ENCODE measurements around the gene PPIAL4G.
A peak's percentile ranks its signal among the peaks of the same experiment; 100 is the strongest.
"Not testable (repeated sequence)": the region's sequence is repeated elsewhere in the genome, so short reads cannot be mapped to it uniquely, and the experiment has no call there.

PPIAL4G gene

GRCh38 chr1:148483029-148483428, at the start of gene PPIAL4G:
TSS of gene PPIAL4G (minus strand) at chr1:148483302. CDS start at chr1:148483252, 50 bp downstream.
- H3K9me3 Mint-ChIP-seq, H3K4me3 Mint-ChIP-seq, DNase-seq, H3K27me3 Mint-ChIP-seq, H3K4me1 Mint-ChIP-seq, H3K27ac Mint-ChIP-seq, ATAC-seq: not testable (repeated sequence)

- not testable (repeated sequence) for DNase-seq, ATAC-seq, H3K9me3 Mint-ChIP-seq, H3K4me3 Mint-ChIP-seq, H3K27ac Mint-ChIP-seq, H3K4me1 Mint-ChIP-seq, H3K27me3 Mint-ChIP-seq
These were observed 49.1 kb upstream of the PPIAL4G start for GRCh38 chr1:148532158-148532557.

- not testable (repeated sequence) for H3K27me3 Mint-ChIP-seq, H3K9me3 Mint-ChIP-seq, H3K4me1 Mint-ChIP-seq, ATAC-seq
- DNase-seq, result peak; percentile 73 to 79
- peak overlapping the region; percentile 67 to 70 for H3K4me3 Mint-ChIP-seq
- H3K27ac Mint-ChIP-seq, result peak overlapping the region; percentile 77 to 98
These were observed 46.0 kb upstream of the PPIAL4G start for GRCh38 chr1:148529101-148529567.

GRCh38 chr1:148528591-148528990, 45.5 kb upstream of the PPIAL4G start:
- H3K9me3 Mint-ChIP-seq, H3K4me3 Mint-ChIP-seq, ATAC-seq, H3K27me3 Mint-ChIP-seq, H3K4me1 Mint-ChIP-seq: not testable (repeated sequence)
- H3K27ac Mint-ChIP-seq, result peak overlapping the region in 1 of 2 donors; percentile 42
- peak; percentile 67 to 81 for DNase-seq

GRCh38 chr1:148526587-148526986, 43.5 kb upstream of the PPIAL4G start:
- DNase-seq, H3K4me3 Mint-ChIP-seq, ATAC-seq, H3K27ac Mint-ChIP-seq, H3K27me3 Mint-ChIP-seq, H3K9me3 Mint-ChIP-seq: not testable (repeated sequence)
- peaks cover 14% of the 10 kb centered on the region for H3K4me1 Mint-ChIP-seq

- H3K9me3 Mint-ChIP-seq, H3K27me3 Mint-ChIP-seq: not testable (repeated sequence)
- H3K27ac Mint-ChIP-seq, result peak overlapping the region; percentile 98 to 100
- DNase-seq (peak; percentile 29 to 51), ATAC-seq (peak; percentile 19)
- peak overlapping the region; percentile 81 for H3K4me3 Mint-ChIP-seq
- H3K4me1 Mint-ChIP-seq, result peaks cover 14% of the 10 kb centered on the region
These were observed 40.4 kb upstream of the PPIAL4G start for GRCh38 chr1:148523205-148524144.

DNA sequence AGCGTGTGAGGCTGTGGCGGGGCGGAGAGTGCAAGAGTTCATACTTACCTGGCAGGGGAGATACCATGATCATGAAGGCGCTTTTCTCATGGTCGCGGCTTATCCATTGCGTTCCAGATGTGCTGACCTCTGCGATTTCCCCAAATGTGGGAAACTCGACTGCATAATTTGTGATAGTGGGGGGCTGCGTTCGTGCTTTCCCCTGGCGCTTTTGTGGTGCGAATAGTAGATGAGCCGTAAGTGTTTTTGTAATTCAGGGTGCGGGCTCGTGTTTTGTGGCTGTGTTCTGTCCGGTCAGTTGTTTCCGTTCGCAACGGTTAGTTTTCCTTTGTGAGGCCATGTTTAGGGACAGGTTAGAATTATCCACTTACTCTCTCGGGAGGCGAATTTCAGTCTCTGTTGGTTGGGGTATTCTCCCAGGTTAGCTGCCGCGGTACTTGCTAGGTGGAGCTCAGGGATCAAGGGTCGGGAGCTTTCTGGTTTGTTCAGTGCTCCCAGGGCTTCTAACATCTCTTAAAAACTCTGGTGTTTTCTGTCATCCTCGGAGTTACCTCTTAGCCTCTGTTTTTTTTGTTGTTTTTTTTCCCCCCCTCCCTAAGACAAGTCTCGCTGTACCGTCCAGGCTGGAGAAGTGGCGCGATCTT, 39.6 kb upstream of the PPIAL4G start:
- Mint-ChIP-seq H3K4me1 (peaks cover 14% of the 10 kb centered on the region), H3K27ac (peak overlapping the region; percentile 98 to 100), H3K4me3 (peak overlapping the region; percentile 81)
- peak; percentile 88 for ATAC-seq
- not testable (repeated sequence) for H3K9me3 Mint-ChIP-seq, H3K27me3 Mint-ChIP-seq
- DNase-seq, result peak; percentile 93 to 96

DNA sequence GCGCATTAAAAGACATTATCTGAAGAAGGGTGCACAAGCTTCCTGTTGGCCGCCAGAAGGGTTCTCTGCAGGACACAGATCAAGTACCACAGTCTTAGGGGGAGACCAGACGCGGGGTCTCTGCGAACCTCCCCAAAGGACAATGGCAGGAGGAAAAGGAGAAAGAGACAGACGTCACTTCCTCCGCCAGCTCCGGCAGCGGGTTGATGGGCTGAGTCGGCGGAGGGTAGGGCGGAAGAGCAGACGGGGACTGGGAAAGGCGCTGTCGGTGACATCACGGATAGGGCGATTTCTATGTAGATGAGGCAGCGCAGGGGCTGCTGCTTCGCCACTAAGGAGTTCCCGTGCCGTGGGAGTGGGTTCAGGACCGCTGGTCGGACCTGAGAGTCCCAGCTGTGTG, 39.0 kb upstream of the PPIAL4G start:
- peaks cover 14% of the 10 kb centered on the region for H3K4me1 Mint-ChIP-seq
- peak overlapping the region; percentile 98 to 100 for H3K27ac Mint-ChIP-seq
- peak; percentile 82 to 91 for DNase-seq

DNA sequence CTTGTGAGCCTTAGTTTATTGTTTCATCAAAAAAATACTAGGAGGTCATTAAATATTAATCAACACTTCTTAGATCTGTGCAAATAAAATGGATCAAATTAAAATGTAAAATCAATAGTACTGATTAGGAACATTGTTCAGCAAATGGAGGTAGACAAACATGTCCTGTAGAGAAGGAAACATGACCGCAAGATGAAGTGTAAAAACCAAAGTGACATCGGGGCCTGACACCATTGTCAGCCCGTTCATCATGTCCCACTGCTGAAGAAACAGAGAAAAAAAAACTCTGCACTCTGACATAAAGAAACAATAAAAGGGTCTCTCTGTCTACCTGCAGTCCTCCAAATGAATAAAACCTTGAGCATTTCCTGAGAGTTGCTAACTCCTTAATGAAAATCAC, 31.2 kb upstream of the PPIAL4G start:
- H3K9me3 Mint-ChIP-seq, H3K27me3 Mint-ChIP-seq, ATAC-seq, H3K27ac Mint-ChIP-seq, H3K4me3 Mint-ChIP-seq, DNase-seq, H3K4me1 Mint-ChIP-seq: not testable (repeated sequence)

More for the DNA sequence above, 39.0 kb upstream of the PPIAL4G start:
- not testable (repeated sequence) for H3K9me3 Mint-ChIP-seq, H3K27me3 Mint-ChIP-seq
- ATAC-seq, result peak; percentile 51
- peak overlapping the region; percentile 81 for H3K4me3 Mint-ChIP-seq

GRCh38 chr1:148512571-148513184, 29.6 kb upstream of the PPIAL4G start:
- not testable (repeated sequence) for H3K27ac Mint-ChIP-seq, H3K27me3 Mint-ChIP-seq, H3K4me3 Mint-ChIP-seq, H3K9me3 Mint-ChIP-seq, H3K4me1 Mint-ChIP-seq
- ATAC-seq, result peak; percentile 96
- peak in 1 of 2 donors; percentile 35 for DNase-seq

DNA sequence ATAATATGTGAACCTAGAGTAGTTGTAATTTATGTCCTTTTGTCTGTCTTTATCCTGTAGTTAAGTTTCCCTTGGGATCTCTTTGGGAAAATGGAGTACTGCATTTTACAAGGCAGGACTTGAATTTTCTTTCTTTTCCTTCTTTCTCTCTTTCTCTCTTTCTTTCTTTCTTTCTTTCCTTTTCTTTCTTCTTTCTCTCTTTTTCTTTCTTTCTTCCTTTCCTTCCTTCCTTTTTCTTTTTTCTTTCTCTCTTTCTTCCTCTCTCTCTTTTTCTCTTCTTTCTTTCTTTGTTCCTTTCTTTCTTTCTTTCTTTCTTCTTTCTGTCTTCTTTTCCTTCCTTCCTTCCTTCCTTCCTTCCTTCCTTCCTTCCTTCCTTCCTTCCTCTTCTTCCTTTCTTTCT, 10.8 kb upstream of the PPIAL4G start:
- H3K4me3 Mint-ChIP-seq, H3K27ac Mint-ChIP-seq, H3K9me3 Mint-ChIP-seq, ATAC-seq, H3K27me3 Mint-ChIP-seq, DNase-seq, H3K4me1 Mint-ChIP-seq: not testable (repeated sequence)

DNA sequence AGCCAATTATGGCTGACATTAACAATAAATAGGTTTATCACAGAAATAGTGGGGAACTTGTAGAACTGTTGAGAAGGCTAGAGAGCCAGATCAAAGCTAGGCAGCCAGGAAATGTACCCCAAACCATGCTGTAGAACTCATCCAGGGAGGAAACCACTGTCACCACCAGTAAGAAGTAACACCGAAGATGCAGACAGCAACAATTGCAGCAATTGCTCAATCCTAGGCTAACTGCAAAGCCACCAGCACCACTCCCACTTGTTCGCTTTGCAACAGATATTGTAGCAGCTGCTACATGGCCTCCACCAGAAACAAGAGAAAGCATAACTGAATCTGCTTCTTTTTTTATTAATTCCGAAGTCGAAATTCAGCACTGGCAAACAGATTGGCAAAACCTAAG, 2.0 kb downstream of the PPIAL4G start:
- H3K27ac Mint-ChIP-seq, H3K27me3 Mint-ChIP-seq, ATAC-seq, H3K9me3 Mint-ChIP-seq: not testable (repeated sequence)
- Mint-ChIP-seq H3K4me1 (peaks cover 11% of the 10 kb centered on the region), H3K4me3 (peak overlapping the region in 1 of 2 donors; percentile 3)
- DNase-seq, result peak in 1 of 2 donors; percentile 51

DNA sequence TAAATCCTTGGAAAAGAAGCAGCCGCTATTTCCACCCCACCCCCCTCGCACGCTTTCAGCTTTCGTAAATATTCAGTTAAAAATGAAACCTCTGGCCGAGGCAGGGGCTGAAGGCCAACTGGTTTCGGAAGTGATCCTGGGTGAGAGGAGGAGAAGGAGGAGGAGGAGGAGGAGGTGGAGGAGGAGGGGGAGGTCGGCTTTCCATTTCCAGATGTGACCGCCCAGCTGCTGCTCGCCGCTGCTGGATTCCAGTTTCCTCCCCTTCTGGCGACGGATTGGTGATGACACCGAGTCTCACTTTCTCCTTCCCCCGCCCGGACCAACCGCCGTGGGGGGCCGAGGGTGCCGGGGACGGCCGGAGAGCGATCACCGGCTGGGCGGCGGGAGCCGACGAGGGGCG, 23.4 kb downstream of the PPIAL4G start:
- not testable (repeated sequence) for H3K9me3 Mint-ChIP-seq, H3K27me3 Mint-ChIP-seq, ATAC-seq, H3K4me1 Mint-ChIP-seq
- peak; percentile 15 to 26 for DNase-seq
- peak overlapping the region in 1 of 2 donors; percentile 22 for H3K4me3 Mint-ChIP-seq
- H3K27ac Mint-ChIP-seq, result peak overlapping the region in 1 of 2 donors; percentile 65

GRCh38 chr1:148458901-148459581, 24.1 kb downstream of the PPIAL4G start:
- not testable (repeated sequence) for H3K9me3 Mint-ChIP-seq, H3K27me3 Mint-ChIP-seq, H3K4me1 Mint-ChIP-seq, ATAC-seq
- peak; percentile 61 to 68 for DNase-seq
- Mint-ChIP-seq H3K4me3 (peak overlapping the region; percentile 60 to 74), H3K27ac (peak overlapping the region; percentile 78 to 80)

- H3K9me3 Mint-ChIP-seq, H3K4me1 Mint-ChIP-seq, H3K27me3 Mint-ChIP-seq, ATAC-seq: not testable (repeated sequence)
- peak; percentile 48 to 74 for DNase-seq
- Mint-ChIP-seq H3K4me3 (peak overlapping the region; percentile 76 to 86), H3K27ac (peak overlapping the region; percentile 96 to 98)
These were observed 24.7 kb downstream of the PPIAL4G start for GRCh38 chr1:148458398-148458797.

Data from stimulated activated naive CD8-positive, alpha-beta T cell treated with anti-CD3 and anti-CD28 coated beads, Interleukin-15, amount 100 ng/mL, for 72 hours (primary cell).